SK-N-SH (cell line): Measurements from ENCODE around the gene ADAMTS17. TPM values are rescaled to one million over a fixed set of nuclear protein-coding genes. Genes with fewer than 3 reads are reported as not detected.

ENCODE experiments used
- CTCF ChIA-PET: fragments of 300-600, 350-600 bp; formaldehyde crosslinking; extraction: SDS; loops from one replicate; lab custom pipeline; 2021; lab: Yijun Ruan, JAX
- POLR2A ChIA-PET: fragments of 350-600 bp; sonication (Branson Sonifier 250); formaldehyde crosslinking; extraction: SDS; loops from one replicate; lab custom pipeline; 2020; ENCODE audit warnings: antibody characterized with exemption, inconsistent platforms; lab: Yijun Ruan, JAX
- DNase-seq: peaks from one replicate; pipeline ENCODE4 v3.0.0; 2012
- H2AFZ ChIP-seq: fragments of 200-600 bp; sonication (generic); 2 replicates; pipeline ENCODE4 v1.8.1; 2016; ENCODE audit warnings: antibody characterized with exemption, mild to moderate bottlenecking, low read depth
- H3F3A ChIP-seq: fragments of 200-600 bp; sonication (generic); replicated peaks from 2 replicates; pipeline ENCODE3; 2016; ENCODE audit warnings: antibody characterized with exemption, mild to moderate bottlenecking; ENCODE audit not compliant: insufficient read depth
- H3K27ac ChIP-seq, 2 experiments: fragments of 200-500 bp in 1 of 2; fragments of 200-600 bp in 1 of 2; sonication (Bioruptor generic) in 1 of 2; sonication (generic), shearing (Covaris generic) in 1 of 2; 2 replicates each; pipeline versions ENCODE4 v1.5.1 to v1.6.1; 2014 to 2016; ENCODE audit warnings: low read depth in 2 of 2, inconsistent platforms in 1 of 2, low read length in 1 of 2, mild to moderate bottlenecking in 1 of 2, mixed read lengths in 1 of 2
- H3K27me3 ChIP-seq: fragments of 200-600 bp; sonication (generic), shearing (Covaris generic); 2 replicates; pipeline ENCODE4 v1.6.1; 2016; ENCODE audit warnings: mixed run types; ENCODE audit not compliant: insufficient read depth
- H3K36me3 ChIP-seq, 2 experiments: fragments of 200-500 bp in 1 of 2; fragments of 200-600 bp in 1 of 2; sonication (Bioruptor generic) in 1 of 2; sonication (generic) in 1 of 2; replicated peaks in 1 of 2; 2 replicates each; pipeline versions ENCODE3 to v1.5.1; 2014 to 2016; ENCODE audit warnings: low read length in 1 of 2, mild to moderate bottlenecking in 1 of 2; ENCODE audit not compliant: insufficient read depth in 2 of 2, control insufficient read depth in 1 of 2
- H3K4me1 ChIP-seq, 2 experiments: fragments of 200-500 bp in 1 of 2; fragments of 200-600 bp in 1 of 2; sonication (Bioruptor generic) in 1 of 2; sonication (generic), shearing (Covaris generic) in 1 of 2; 2 replicates each; pipeline versions ENCODE4 v1.5.1 to v1.6.1; 2014 to 2016; ENCODE audit warnings: low read depth in 1 of 2, low read length in 1 of 2, mixed run types in 1 of 2; ENCODE audit not compliant: insufficient read depth in 2 of 2, control insufficient read depth in 1 of 2
- H3K4me2 ChIP-seq: fragments of 200-600 bp; sonication (generic), shearing (Covaris generic); 2 replicates; pipeline ENCODE4 v1.6.1; 2017; ENCODE audit warnings: mixed run types
- H3K4me3 ChIP-seq, 2 experiments: fragments of 200-500 bp in 1 of 2; fragments of 200-600 bp in 1 of 2; sonication (Bioruptor generic) in 1 of 2; sonication (generic), shearing (Covaris generic) in 1 of 2; 2 replicates each; pipeline versions ENCODE4 v1.5.1 to v1.8.1; 2014 to 2016; ENCODE audit warnings: low read depth in 2 of 2, inconsistent platforms in 1 of 2, low read length in 1 of 2, mild to moderate bottlenecking in 1 of 2, mixed read lengths in 1 of 2, moderate library complexity in 1 of 2
- H3K79me2 ChIP-seq: fragments of 200-600 bp; sonication (generic); 2 replicates; pipeline ENCODE4 v1.8.1; 2017; ENCODE audit warnings: mild to moderate bottlenecking; ENCODE audit not compliant: insufficient read depth
- H3K9ac ChIP-seq: fragments of 200-600 bp; sonication (generic); 2 replicates; pipeline ENCODE4 v1.6.1; 2017; ENCODE audit warnings: mixed run types
- H3K9me2 ChIP-seq: fragments of 200-600 bp; sonication (generic); 2 replicates; pipeline ENCODE4 v1.6.1; 2017; ENCODE audit warnings: mixed run types
- H3K9me3 ChIP-seq: fragments of 200-600 bp; sonication (generic); 2 replicates; pipeline ENCODE4 v1.6.1; 2017; ENCODE audit warnings: mixed run types, mild to moderate bottlenecking, moderate library complexity
- H4K20me1 ChIP-seq: fragments of 200-600 bp; sonication (generic); 2 replicates; pipeline ENCODE4 v1.6.1; 2017; ENCODE audit warnings: mild to moderate bottlenecking, mixed run types; ENCODE audit not compliant: insufficient read depth
- CHD2 ChIP-seq: fragments of 150-350 bp; IDR thresholded peaks from 2 replicates; pipeline ENCODE4 v1.6.1; 2018; ENCODE audit warnings: low read length; ENCODE audit not compliant: partially characterized antibody
- FOXJ3 ChIP-seq: sonication (generic); formaldehyde crosslinking; IDR thresholded peaks from 2 replicates; pipeline ENCODE4 v1.5.1; 2020; ENCODE audit warnings: mild to moderate bottlenecking, missing genetic modification reagents
- GATA2 ChIP-seq: sonication (generic); formaldehyde crosslinking; IDR thresholded peaks from 2 replicates; pipeline ENCODE4 v1.5.0; 2020; ENCODE audit warnings: mild to moderate bottlenecking, missing genetic modification reagents
- NRF1 ChIP-seq: IDR thresholded peaks from 2 replicates; pipeline ENCODE4 v1.6.1; 2012; ENCODE audit warnings: low read depth, mild to moderate bottlenecking, low read length
- PBX3 ChIP-seq: IDR thresholded peaks from 2 replicates; pipeline ENCODE4; 2012
- POLR2AphosphoS5 ChIP-seq: IDR thresholded peaks from 2 replicates; pipeline ENCODE4 v1.6.1; 2012; ENCODE audit warnings: low read depth, low read length
- RFX5 ChIP-seq: IDR thresholded peaks from 2 replicates; pipeline ENCODE4 v1.6.1; 2012; ENCODE audit warnings: mild to moderate bottlenecking, improper control_type of control experiment, low read length
- RXRA ChIP-seq: IDR thresholded peaks from 2 replicates; pipeline ENCODE4 v1.4.0; 2012; ENCODE audit warnings: low read depth, mild to moderate bottlenecking, borderline replicate concordance
- TAF1 ChIP-seq: IDR thresholded peaks from 2 replicates; pipeline ENCODE4 v1.6.1; 2012; ENCODE audit warnings: low read depth, mild to moderate bottlenecking, low read length, moderate library complexity, borderline replicate concordance
- TCF12 ChIP-seq: IDR thresholded peaks from 2 replicates; pipeline ENCODE4 v1.4.0; 2012
- TEAD4 ChIP-seq: IDR thresholded peaks from 2 replicates; pipeline ENCODE4 v1.4.0; 2012; ENCODE audit warnings: mild to moderate bottlenecking, borderline replicate concordance; ENCODE audit not compliant: insufficient read depth
- WGBS: methylation state at CpG from one replicate; pipeline ENCODE4 v1.1.6; 2017; ENCODE audit warnings: low lambda C conversion rate; 5-methylcytosine and 5-hydroxymethylcytosine counted together
- polyA plus RNA-seq, 3 experiments: library from polyadenylated mRNA; depleted of rRNA; stranded (reverse); fragments of >200 nt; gene quantifications; 2 replicates each; pipeline ENCODE4 v1.2.3, GENCODE V29; 2012

The ADAMTS17 gene
- polyA plus RNA-seq, 1 of the 3 experiments (the other 2 are of a cell fraction) = not detected

- no peaks in the 10 kb centered on the region for H3K4me1 ChIP-seq
- POLR2A ChIA-PET = no interaction called here
- no peaks in the 10 kb centered on the region for H3K79me2 ChIP-seq
- no peaks in the 10 kb centered on the region for H4K20me1 ChIP-seq
- no peak overlapping the region for H3K4me3 ChIP-seq
- no peaks in the 10 kb centered on the region for H3K9me2 ChIP-seq
- H2AFZ ChIP-seq = no peak overlapping the region
- H3K9me3 ChIP-seq = 0 out of 2 replicates have a peak, but pooled peaks cover 4% of the 10 kb centered on the region
- WGBS = 44% methylated on average over 5 of the region's 5 CpGs
- no peak overlapping the region for H3K27ac ChIP-seq
- CTCF ChIA-PET = no interaction called here
- H3K9ac ChIP-seq = no peak overlapping the region
- no peaks in the 10 kb centered on the region for H3K36me3 ChIP-seq
- no peak overlapping the region for H3K4me2 ChIP-seq
- DNase-seq = no peak
- TF ChIP-seq CHD2 = no peak
- TF ChIP-seq PBX3 = no peak
- no peak for TF ChIP-seq POLR2AphosphoS5
- TF ChIP-seq TCF12 = no peak
- TF ChIP-seq NRF1 = no peak
- TF ChIP-seq RXRA = no peak
- TF ChIP-seq GATA2 (CRISPR knock-in tag) = no peak
- H3F3A ChIP-seq = no peaks in the 10 kb centered on the region
- H3K27me3 ChIP-seq = no peaks in the 10 kb centered on the region
Measured at GRCh38 chr15:100038736-100039135, 303.0 kb downstream of the ADAMTS17 start.

- H3K79me2 ChIP-seq = no peaks in the 10 kb centered on the region
- no peaks in the 10 kb centered on the region for H3K27me3 ChIP-seq
- 0 out of 2 replicates have a peak, but pooled peaks cover 4% of the 10 kb centered on the region for H3K9me3 ChIP-seq
- H2AFZ ChIP-seq = no peak overlapping the region
- ChIA-PET CTCF (no interaction called here), POLR2A (no interaction called here)
- whole genome bisulfite sequencing = 57% methylated on average over 2 of the region's 2 CpGs
- H3F3A ChIP-seq = no peaks in the 10 kb centered on the region
- H3K36me3 ChIP-seq = no peaks in the 10 kb centered on the region
- H3K27ac ChIP-seq = no peak overlapping the region
- no peak overlapping the region for H3K9ac ChIP-seq
- no peak overlapping the region for H3K4me3 ChIP-seq
- no peak overlapping the region for H3K4me2 ChIP-seq
- no peak for TF ChIP-seq TEAD4
- H3K4me1 ChIP-seq = no peaks in the 10 kb centered on the region
- no peaks in the 10 kb centered on the region for H4K20me1 ChIP-seq
- DNase-seq = no peak
- no peaks in the 10 kb centered on the region for H3K9me2 ChIP-seq
Measured at GRCh38 chr15:100037901-100038300, 303.9 kb downstream of the ADAMTS17 start.

- Histone ChIP-seq H3K27me3 (no peaks in the 10 kb centered on the region), H3F3A (no peaks in the 10 kb centered on the region), H3K79me2 (no peaks in the 10 kb centered on the region), H3K27ac (no peak overlapping the region), H3K4me3 (no peak overlapping the region), H3K9me2 (no peaks in the 10 kb centered on the region), H3K4me2 (no peak overlapping the region), H2AFZ (no peak overlapping the region), H4K20me1 (no peaks in the 10 kb centered on the region), H3K9me3 (0 out of 2 replicates have a peak, but pooled peaks cover 4% of the 10 kb centered on the region), H3K4me1 (no peaks in the 10 kb centered on the region), H3K36me3 (no peaks in the 10 kb centered on the region), H3K9ac (no peak overlapping the region)
- WGBS = 47% methylated on average over 6 of the region's 6 CpGs
- ChIA-PET CTCF (no interaction called here), POLR2A (no interaction called here)
- TF ChIP-seq RFX5 = no peak
- TF ChIP-seq FOXJ3 (CRISPR knock-in tag) = no peak
- TF ChIP-seq GATA2 (CRISPR knock-in tag) = no peak
- TF ChIP-seq TAF1 = no peak
- DNase-seq = no peak
Measured at GRCh38 chr15:100036015-100036414, 305.8 kb downstream of the ADAMTS17 start.
